OCI-LY3 (cell line): ENCODE measurements around the gene ZC3H12D.
"Not testable (repeated sequence)": the region's sequence is repeated elsewhere in the genome, so short reads cannot be mapped to it uniquely, and the experiment has no call there.

Experiments
- H2AFZ ChIP-seq: fragments of 200-600, 300-600 bp; shearing (Covaris generic); 2 replicates; pipeline ENCODE4 v1.6.0; 2014; ENCODE audit warnings: antibody characterized with exemption, low read depth, low read length
- H3K27ac ChIP-seq: fragments of 200-600, 300-600 bp; sonication (generic); 2 replicates; pipeline ENCODE4 v1.5.1; 2014; ENCODE audit warnings: mild to moderate bottlenecking, low read length, moderate library complexity, mixed read lengths
- H3K27me3 ChIP-seq: fragments of 200-600, 300-600 bp; sonication (generic); 2 replicates; pipeline ENCODE4 v1.6.1; 2014; ENCODE audit warnings: low read depth, low read length, mixed read lengths
- H3K36me3 ChIP-seq: fragments of 200-600, 300-600 bp; sonication (generic); replicated peaks from 2 replicates; pipeline ENCODE3; 2014; ENCODE audit warnings: low read depth, low read length, mixed read lengths
- H3K4me1 ChIP-seq: fragments of 300-600, 200-600 bp; sonication (generic); 2 replicates; pipeline ENCODE4 v1.6.1; 2014; ENCODE audit warnings: low read length, mixed read lengths
- H3K4me2 ChIP-seq: fragments of 200-600, 300-600 bp; sonication (generic); 2 replicates; pipeline ENCODE4 v1.6.1; 2014; ENCODE audit warnings: low read length, mixed read lengths
- H3K4me3 ChIP-seq: fragments of 300-600, 200-600 bp; sonication (generic); 2 replicates; pipeline ENCODE4 v1.5.1; 2014; ENCODE audit warnings: antibody characterized with exemption, mild to moderate bottlenecking, low read length, moderate library complexity
- H3K79me2 ChIP-seq: fragments of 300-600, 200-600 bp; shearing (Covaris generic); 2 replicates; pipeline ENCODE4 v1.6.1; 2014; ENCODE audit warnings: mild to moderate bottlenecking, low read length, mixed read lengths
- H3K9ac ChIP-seq: fragments of 300-600, 200-600 bp; shearing (Covaris generic); 2 replicates; pipeline ENCODE4 v1.6.0; 2014; ENCODE audit warnings: mild to moderate bottlenecking, low read length, moderate library complexity
- H3K9me3 ChIP-seq: fragments of 200-600, 300-600 bp; shearing (Covaris generic); 2 replicates; pipeline ENCODE4 v1.6.1; 2014; ENCODE audit warnings: low read length, mixed read lengths; ENCODE audit not compliant: insufficient read depth
- H4K20me1 ChIP-seq: fragments of 200-600, 300-600 bp; sonication (generic); 2 replicates; pipeline ENCODE4 v1.6.1; 2016; ENCODE audit warnings: low read length, mixed read lengths; ENCODE audit not compliant: insufficient read depth
- CTCF ChIP-seq: fragments of 200-600, 300-600 bp; sonication (generic); IDR thresholded peaks from 2 replicates; pipeline ENCODE4 v1.5.1; 2014; ENCODE audit warnings: antibody characterized with exemption, low read length, low read depth
- EZH2phosphoT487 ChIP-seq: fragments of 200-600 bp; shearing (Covaris generic); IDR thresholded peaks from 2 replicates; pipeline ENCODE4 v1.6.1; 2018; ENCODE audit warnings: antibody characterized with exemption, mixed run types, low read depth

The ZC3H12D gene

GRCh38 chr6:149445095-149445466, 39.7 kb downstream of the ZC3H12D start:
- H3K27me3 ChIP-seq = no peaks in the 10 kb centered on the region
- no peak for TF ChIP-seq CTCF
- no peak for TF ChIP-seq EZH2phosphoT487
- no peaks in the 10 kb centered on the region for H3K79me2 ChIP-seq
- peaks cover 23% of the 10 kb centered on the region for H3K36me3 ChIP-seq
- H2AFZ ChIP-seq = no peak overlapping the region
- no peaks in the 10 kb centered on the region for H3K9me3 ChIP-seq
- no peaks in the 10 kb centered on the region; the same call in 1 of the 2 replicates for H4K20me1 ChIP-seq
- H3K9ac ChIP-seq = no peak overlapping the region
- no peak overlapping the region for H3K4me3 ChIP-seq
- no peaks in the 10 kb centered on the region for H3K4me1 ChIP-seq
- no peak overlapping the region for H3K4me2 ChIP-seq
- H3K27ac ChIP-seq = no peak overlapping the region

GRCh38 chr6:149444360-149445094, 40.3 kb downstream of the ZC3H12D start:
- peaks cover 20% of the 10 kb centered on the region for H3K36me3 ChIP-seq
- H3K4me3 ChIP-seq, H3K4me1 ChIP-seq, H3K27ac ChIP-seq, H3K27me3 ChIP-seq, H3K79me2 ChIP-seq, H3K4me2 ChIP-seq, H3K9ac ChIP-seq, H3K9me3 ChIP-seq, H2AFZ ChIP-seq, H4K20me1 ChIP-seq: not testable (repeated sequence)

GRCh38 chr6:149443411-149444181, 41.2 kb downstream of the ZC3H12D start:
- TF ChIP-seq CTCF (no peak), EZH2phosphoT487 (no peak)
- no peak overlapping the region for H3K4me3 ChIP-seq
- H3K4me2 ChIP-seq = no peak overlapping the region
- no peaks in the 10 kb centered on the region for H3K9me3 ChIP-seq
- H4K20me1 ChIP-seq = no peaks in the 10 kb centered on the region
- H3K79me2 ChIP-seq = no peaks in the 10 kb centered on the region
- H3K27ac ChIP-seq = no peak overlapping the region
- no peak overlapping the region for H2AFZ ChIP-seq
- no peaks in the 10 kb centered on the region for H3K27me3 ChIP-seq
- H3K4me1 ChIP-seq = peaks cover 11% of the 10 kb centered on the region
- no peak overlapping the region for H3K9ac ChIP-seq
- H3K36me3 ChIP-seq = peaks cover 16% of the 10 kb centered on the region

- Histone ChIP-seq H3K9ac (no peak overlapping the region), H3K9me3 (no peaks in the 10 kb centered on the region), H3K4me2 (no peak overlapping the region), H3K36me3 (peaks cover 12% of the 10 kb centered on the region), H3K4me3 (no peak overlapping the region), H3K27me3 (no peaks in the 10 kb centered on the region), H3K79me2 (no peaks in the 10 kb centered on the region), H4K20me1 (no peaks in the 10 kb centered on the region), H3K27ac (no peak overlapping the region), H2AFZ (no peak overlapping the region), H3K4me1 (peaks cover 11% of the 10 kb centered on the region)
- TF ChIP-seq EZH2phosphoT487 (no peak), CTCF (no peak)
Measured at GRCh38 chr6:149441740-149442139, 43.1 kb downstream of the ZC3H12D start.
